Gastrocnemius medialis (tissue), 4 donors: Measurements from ENCODE around the gene FARS2.

Experiments used
- CTCF ChIP-seq, 5 experiments: fragments of 450-650 bp in 3 of 5; fragments of 200-600 bp in 2 of 5; sonication (generic) in 2 of 5; IDR thresholded peaks in 4 of 5; conservative IDR thresholded peaks in 1 of 5; 1 replicate in 4 of 5; 2 replicates in 1 of 5; pipeline ENCODE4 v1.5.1; 2016 to 2019; ENCODE audit warnings: antibody characterized with exemption in 5 of 5, mild to moderate bottlenecking in 3 of 5, moderate library complexity in 3 of 5
- POLR2A ChIP-seq, 2 donors: fragments of 450-650 bp; IDR thresholded peaks; one replicate each; pipeline ENCODE4 v1.6.1; 2017; ENCODE audit warnings: antibody characterized with exemption in 2 of 2, mild to moderate bottlenecking in 2 of 2, moderate library complexity in 2 of 2

GRCh38 chr6:5644523-5645185 is 383.3 kb downstream of the FARS2 start:
- TF ChIP-seq CTCF (IDR thresholded peaks at IDR 0.05 in 4 of 5, conservative IDR thresholded peaks at IDR 0.05 in 1 of 5): no peak
- TF ChIP-seq POLR2A (IDR thresholded peaks at IDR 0.05): no peak
